Activated CD8-positive, alpha-beta memory T cell treated with anti-CD3 and anti-CD28 coated beads, Interleukin-2, amount 50 U/mL, for 24 hours (primary cell): ENCODE data around the gene SULF2.

Source experiments
- DNase-seq: peaks from one replicate; pipeline ENCODE4 v3.0.0-alpha.2; 2020; ENCODE audit errors: extremely low read depth

The SULF2 gene

DNA sequence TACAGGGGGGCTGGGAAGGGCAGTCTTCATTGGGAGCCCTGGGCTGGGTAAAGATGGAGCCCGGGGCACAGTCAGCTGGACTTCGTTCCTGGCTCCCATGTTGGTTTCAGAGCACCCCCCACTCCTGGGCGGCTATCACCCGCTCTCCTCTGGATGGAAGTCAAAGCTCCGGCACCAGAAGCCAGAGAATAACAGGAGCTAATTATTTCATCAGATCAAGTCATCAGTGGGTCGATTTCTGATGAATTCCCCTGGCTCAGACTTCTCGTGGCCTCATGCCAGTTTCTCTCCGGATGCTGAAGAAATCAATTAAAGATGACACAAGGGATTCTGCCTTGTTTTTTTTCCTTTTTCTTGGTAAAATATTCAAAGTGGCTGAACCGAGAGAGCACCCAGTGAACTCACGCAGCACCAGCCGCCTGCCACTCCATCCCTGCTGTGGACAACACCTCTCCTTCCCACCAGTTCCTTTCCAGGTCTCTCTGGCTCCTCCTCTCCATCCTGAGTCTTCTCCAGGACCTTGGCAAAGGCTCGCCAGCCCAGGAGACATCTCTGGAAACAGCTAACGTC, 22.5 kb downstream of the SULF2 start:
- no peak for DNase-seq

DNA sequence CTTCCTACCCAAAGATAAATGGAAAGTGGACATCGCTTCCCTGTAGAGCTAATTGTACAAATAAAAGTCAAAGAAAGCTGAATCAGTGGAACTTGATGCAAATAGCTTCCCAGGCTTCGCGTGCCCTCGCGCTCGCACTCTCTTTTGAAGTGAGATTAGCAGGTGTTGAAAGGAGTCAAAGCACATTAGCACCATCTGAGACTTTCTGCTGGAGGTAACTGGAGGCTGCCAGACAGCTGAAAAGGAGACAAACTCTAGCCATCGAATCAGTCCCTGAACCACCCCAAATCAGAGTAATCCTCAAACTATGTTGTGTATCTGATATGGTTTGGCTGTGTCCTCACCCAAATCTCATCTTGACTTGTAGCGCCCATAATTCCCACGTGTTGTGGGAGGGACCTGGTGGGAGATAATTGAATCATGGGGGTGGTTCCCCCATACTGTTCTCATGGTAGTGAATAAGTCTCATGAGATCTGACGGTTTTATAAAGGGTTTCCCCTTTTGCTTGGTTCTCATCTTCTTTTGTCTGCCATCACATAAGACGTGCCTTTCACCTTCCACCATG, 23.7 kb downstream of the SULF2 start:
- DNase-seq, result no peak

DNA sequence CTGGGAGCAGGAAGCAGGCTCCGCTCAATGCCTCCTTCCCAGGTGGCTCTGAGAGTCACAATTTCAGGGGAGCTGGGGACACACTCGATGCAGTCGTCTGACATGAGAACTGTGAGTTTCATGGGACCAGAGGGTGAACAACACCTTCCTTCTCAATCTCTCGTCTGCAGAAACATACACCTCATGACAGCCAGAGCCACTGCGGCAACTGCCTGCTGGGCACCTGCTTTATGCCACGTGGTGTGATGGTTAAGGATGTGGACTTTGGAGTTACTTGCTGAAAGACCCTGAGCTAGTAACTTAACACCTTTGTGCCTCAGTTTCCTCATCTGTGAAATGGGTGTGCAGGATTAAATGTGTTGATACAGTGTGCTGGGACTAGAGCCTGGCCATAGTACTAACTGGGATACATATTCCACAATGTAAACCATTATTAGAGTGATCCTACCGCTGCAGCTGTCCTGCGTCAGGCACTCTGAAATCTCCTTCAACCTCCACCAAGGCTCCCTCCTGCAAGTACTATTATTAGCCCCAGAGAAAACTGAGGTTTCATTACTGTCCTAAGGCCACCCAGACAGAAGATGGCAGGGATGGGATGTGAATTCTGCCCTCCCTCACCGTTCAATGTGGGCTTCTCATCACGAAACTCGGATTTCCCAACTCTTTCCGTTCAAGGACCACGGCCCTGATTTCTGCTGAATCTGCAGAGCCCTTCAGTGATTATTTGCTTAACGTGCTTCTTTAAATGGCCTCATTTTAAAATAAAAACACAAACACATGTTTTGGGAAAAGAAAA, 24.4 kb downstream of the SULF2 start:
- no peak for DNase-seq

DNA sequence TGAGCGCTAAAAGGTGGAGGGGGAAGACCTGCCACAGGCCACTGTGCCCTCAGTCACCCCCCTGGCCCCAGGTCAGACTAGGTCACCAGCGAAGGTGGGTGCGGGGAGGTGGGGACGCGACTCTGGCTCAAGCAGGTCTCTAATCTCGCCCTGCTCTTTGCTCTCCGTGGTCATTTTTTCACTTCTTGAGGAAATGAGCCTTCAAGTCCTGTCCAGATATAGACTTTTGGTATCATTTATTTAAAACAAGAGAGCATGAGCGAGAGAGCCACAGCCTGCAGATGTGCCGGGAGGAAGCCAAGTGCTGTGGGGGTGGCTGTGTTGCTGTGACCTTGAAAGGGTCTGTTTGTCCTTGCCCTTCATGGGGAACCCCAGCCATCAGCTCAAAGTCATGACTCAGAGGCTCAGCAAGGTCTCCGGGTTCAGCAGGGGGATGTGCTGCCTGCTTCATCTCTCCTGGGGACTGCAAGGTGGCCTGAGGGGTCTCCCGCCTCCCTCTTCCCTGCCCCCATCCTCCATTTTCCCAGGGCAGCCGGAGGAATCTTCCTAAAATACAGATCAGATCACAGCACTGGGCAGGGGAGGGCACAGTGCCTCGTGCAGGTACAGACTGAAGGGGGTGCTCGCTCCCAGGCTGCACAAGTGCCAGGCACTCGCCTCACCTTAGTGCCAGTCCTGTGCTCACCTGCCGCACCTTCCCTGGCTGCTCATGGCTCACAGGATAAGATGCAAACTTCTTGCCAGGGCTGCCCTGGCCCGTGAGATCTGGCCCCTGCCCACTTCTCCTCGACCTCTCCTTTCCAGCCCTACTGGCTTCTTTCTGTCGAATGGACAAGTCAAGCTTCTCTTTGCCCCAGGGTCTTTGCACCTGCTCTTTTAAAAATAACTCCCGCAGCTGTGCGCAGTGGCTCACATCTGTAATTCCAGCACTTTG, 26.5 kb downstream of the SULF2 start:
- no peak for DNase-seq

GRCh38 chr20:47757145-47758035, 27.9 kb downstream of the SULF2 start:
- no peak for DNase-seq

- no peak for DNase-seq
Measured at GRCh38 chr20:47754946-47755652, 30.2 kb downstream of the SULF2 start.

DNA sequence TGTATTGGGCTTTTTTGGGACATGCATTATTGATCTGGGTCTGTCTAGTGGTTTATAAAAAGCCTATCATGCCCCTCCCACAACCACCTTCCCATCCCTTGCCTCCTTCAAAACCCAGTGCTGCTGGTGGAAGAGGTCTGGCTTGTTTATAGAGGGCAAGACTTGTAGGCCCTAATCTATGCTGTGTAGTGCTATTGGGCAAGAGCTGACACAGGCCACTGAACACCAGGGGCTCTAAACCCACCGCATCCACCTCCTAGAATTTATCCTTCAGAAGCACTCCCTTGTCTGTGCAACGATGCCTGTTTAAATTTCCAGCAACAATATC, 30.9 kb downstream of the SULF2 start:
- no peak for DNase-seq

DNA sequence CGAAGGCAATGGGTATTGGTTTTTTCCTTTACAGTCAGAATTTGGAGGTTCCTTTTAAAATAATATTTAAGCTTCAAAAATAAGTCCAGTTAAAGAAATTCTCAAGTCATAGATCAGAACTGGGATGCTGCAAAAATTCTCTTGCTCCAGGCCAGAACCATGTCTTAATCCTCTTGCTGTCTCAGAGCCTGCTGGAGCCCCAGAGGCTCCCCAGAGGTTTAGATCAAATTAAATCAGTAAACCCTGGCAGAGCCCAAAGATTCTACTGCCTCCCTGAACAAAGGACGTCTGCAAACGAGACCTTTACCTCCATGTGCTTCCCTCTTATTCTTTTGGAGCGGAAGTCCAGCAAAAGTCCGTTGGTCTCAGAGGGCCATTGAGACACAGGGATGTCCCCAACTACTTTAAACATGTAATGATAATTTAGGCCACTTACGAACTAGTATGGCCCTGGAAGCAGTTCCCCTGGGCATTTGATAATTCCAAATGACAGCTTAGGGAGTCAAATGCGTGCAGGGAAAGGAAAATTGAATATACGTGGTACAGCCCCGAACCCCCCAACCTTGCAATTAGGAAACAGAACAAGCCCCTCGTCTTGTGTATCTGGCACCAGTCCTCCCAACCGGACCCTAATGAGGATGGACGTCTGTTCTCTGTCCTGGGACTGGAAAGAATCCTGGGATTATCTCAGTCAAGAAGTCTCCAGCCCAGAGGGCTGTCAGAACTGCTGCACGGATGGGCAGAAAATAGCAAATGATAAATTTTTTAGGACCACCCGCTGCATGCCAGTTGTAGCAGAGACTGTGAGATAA, 31.5 kb downstream of the SULF2 start:
- no peak for DNase-seq

DNA sequence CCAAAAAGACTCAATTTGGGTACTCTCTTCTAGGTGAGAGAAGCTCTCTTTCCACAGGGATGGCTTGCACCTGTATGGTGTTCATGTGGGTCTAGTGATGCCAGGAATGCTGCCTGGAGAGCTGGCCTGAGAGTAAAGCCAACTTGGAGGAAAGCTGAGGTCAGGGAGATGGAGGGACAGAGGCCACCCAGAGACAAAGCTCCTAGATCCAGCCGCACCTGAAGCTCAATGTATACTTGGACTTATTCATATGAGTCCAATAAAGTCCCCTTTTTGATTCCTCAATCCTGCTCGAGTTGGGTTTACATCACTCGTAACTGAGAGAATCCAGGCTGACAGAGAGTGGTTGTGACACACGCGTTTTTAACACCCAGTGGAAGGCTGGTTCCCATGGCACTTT, 33.8 kb downstream of the SULF2 start:
- no peak for DNase-seq

DNA sequence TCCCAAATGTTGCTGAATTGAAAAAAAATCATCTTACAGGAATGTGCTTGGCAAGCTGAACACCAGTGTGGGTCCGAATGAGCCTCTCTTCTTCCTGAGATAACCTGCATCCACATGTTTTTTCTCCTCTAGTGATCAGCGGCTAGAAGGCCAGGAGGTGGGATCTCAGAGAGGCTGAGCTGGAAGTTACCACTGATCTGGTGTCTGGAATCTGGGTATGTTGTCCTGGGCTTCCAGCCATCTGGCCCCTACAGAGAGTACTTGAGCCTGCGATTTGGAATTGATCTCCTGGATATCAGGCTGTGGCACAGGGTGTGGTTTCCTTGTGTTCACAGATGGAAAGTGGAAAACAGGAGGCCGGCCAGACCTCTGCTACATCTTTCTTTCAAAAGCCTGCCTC, 35.9 kb downstream of the SULF2 start:
- DNase-seq, result no peak

GRCh38 chr20:47748823-47749222, 36.5 kb downstream of the SULF2 start:
- no peak for DNase-seq

DNA sequence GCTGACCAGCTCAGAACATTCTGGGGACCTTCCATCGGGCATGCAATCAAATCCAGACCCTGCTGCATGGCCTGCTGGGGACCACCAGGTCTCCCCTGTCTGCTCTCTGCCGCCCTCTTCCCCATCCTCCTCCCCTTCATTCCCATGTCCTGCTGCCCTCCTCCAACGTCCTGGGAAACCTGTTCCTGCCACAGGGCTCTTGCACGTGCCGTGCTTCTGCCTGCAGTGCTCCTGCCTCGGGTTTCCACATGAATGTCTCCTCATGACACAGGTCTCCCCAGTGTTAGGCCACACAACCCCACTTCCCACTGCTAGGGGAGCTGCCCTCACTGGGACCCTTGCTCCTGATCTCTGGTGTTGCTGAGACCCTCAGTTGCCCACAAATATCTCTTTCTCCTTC, 37.2 kb downstream of the SULF2 start:
- no peak for DNase-seq

DNA sequence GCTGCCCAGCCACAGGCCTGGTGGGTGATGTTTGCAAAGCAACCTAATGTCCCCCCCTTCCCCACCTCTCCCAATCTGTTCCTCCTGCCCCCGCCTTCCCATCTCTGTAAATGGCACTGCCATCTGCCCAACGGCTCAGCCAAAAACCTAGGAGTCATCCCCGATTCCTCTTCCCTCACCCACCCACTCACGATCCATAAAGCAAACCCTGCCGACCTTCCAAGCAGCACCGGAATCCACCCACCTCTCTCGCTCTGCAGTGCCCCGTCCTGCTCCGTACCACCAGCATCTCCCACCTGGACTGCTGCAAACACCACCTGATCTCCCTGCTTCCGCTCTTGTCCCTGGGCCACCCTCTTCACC, 37.6 kb downstream of the SULF2 start:
- DNase-seq, result no peak

DNA sequence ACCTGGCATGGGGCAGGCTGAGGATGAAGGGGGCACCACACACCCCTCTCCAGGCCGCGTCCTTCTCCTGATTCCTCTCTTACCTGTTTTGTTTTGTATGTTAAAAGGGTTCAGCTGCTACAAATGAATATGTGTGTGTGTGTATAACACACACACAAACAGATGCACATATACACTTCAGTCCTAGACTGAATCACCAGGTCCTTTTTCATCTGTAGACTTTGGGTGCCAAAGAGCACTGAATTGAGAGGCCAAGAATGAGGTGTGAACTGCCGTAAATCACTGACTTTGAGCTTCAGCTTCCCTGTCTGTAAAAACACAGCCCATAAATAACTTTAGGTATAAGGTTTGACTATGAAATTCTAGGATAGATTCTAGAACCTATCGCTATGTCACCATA, 40.5 kb downstream of the SULF2 start:
- DNase-seq, result no peak

DNA sequence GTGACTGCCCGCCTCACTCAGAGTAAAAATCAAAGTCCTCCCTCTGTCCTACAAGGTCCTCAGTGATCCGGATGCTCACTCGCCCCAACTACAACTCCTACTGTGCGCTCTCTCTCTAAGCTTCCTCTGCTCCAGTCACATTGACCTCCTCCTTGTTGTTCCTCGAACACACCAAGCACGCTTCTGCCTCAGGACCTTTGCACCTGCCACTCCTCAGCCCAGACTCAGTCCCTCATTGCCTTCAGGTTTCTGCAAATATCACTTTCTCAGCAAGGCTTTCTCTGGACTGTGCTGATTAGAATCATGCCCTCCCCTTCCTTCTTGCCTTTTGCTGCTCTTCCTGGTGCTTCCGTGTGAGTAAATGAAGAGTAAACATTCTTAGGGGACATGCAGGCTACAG, 41.6 kb downstream of the SULF2 start:
- DNase-seq, result no peak

DNA sequence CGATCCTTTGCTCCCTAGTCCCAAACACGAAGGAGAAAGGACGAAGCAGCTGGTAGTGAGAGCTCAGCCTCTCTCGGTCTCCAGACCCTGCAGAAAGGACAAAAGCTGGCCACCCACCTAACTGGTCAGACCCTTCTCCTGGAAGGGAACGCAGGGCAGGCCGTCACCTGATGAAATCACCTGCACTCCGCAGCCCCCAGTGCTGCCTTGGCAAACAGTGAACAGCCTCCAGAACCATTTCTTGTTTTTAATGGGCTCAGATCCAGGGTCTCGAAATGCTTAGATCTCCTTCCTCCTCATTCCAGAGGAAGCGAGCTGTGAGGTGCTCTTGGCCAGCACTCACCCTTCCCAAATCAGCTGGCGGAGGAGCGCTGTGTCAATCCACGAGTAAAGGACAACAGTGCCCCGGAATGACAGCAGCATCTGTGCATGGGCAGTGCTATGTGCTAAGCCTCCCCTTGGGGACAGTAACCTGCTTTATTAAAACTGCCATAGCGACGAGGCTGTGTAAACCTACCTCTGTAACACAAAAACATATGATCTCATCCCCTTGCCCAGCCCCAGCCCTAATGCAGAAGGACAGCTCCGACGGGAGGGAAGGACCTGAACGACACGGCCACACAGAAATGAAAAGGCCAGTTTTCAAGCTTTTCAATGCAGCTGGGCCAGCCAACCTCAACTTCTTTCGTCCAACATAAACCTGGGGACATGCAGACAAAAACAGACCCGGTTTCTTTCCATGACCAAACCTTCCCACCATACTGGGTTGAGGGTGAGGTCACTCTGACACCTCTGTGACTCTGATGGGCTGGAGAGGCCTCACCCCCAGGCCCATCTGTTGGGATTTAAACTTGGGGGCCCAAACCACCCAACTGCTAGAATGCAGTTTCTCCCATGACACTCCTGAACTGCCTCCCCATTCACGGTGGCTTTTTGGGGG, 43.3 kb downstream of the SULF2 start:
- DNase-seq, result no peak

DNA sequence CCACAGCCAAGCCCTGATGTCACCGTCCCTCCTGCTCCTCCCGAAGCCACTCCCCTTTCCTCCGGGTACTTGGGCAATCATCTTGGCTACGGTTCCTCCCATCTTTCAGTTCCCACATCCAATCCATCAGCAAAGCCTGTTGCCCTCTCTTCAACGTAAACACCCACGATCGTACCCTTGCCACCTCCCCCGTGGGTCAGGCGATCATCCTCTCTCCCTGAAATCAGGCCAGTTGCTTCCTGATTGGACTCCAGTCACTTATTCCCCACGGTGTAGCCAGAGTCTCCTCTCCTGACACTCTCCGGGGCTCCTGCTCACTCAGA, 44.5 kb downstream of the SULF2 start:
- DNase-seq, result no peak

- no peak for DNase-seq
Measured at GRCh38 chr20:47740121-47740861, 45.0 kb downstream of the SULF2 start.
